WTC11 (cell line): ENCODE data around the gene USH2A. TPM values are rescaled to one million over a fixed set of nuclear protein-coding genes. Genes with fewer than 3 reads are reported as not detected.

Experiments
- ATAC-seq: fragments of 200-7000 bp; cut with Tn5 transposase; 2 replicates; pipeline ENCODE4 v1.10.0; 2021; ENCODE audit warnings: mild to moderate bottlenecking, moderate library complexity
- CTCF ChIA-PET: fragments of 300-600 bp; sonication (Branson Sonifier 250); formaldehyde crosslinking; loops from one replicate; lab custom pipeline; 2021; ENCODE audit warnings: antibody characterized with exemption; lab: Charles Lee
- POLR2A ChIA-PET: fragments of 350-600 bp; sonication (Branson Sonifier 250); formaldehyde crosslinking; loops from one replicate; lab custom pipeline; 2021; ENCODE audit warnings: antibody characterized with exemption; lab: Charles Lee
- DNase-seq: peaks from one replicate; pipeline ENCODE4 v3.0.0; 2021; ENCODE audit warnings: low spot score
- H3K27ac Mint-ChIP-seq: 2 replicates; pipeline ENCODE4 v1.8.0; 2021; ENCODE audit warnings: mixed read lengths
- H3K27me3 Mint-ChIP-seq: 2 replicates; pipeline ENCODE4 v1.8.0; 2021; ENCODE audit warnings: low read depth, mild to moderate bottlenecking, moderate library complexity, mixed read lengths
- H3K36me3 Mint-ChIP-seq: 2 replicates; pipeline ENCODE4 v1.8.0; 2021; ENCODE audit warnings: mixed read lengths
- H3K4me1 Mint-ChIP-seq: 2 replicates; pipeline ENCODE4 v1.8.0; 2022; ENCODE audit warnings: mixed read lengths
- H3K4me3 Mint-ChIP-seq: 2 replicates; pipeline ENCODE4 v1.8.0; 2021; ENCODE audit warnings: mild to moderate bottlenecking, moderate library complexity, mixed read lengths
- H3K9me3 Mint-ChIP-seq: 2 replicates; pipeline ENCODE4 v1.8.0; 2021; ENCODE audit warnings: mixed read lengths
- CREM ChIP-seq: sonication (generic); formaldehyde crosslinking; IDR thresholded peaks from 2 replicates; pipeline ENCODE4 v1.8.1; 2022; ENCODE audit warnings: mild to moderate bottlenecking, missing genetic modification reagents, moderate library complexity
- ETV6 ChIP-seq: sonication (generic); formaldehyde crosslinking; IDR thresholded peaks from 2 replicates; pipeline ENCODE4 v1.8.1; 2022; ENCODE audit warnings: mild to moderate bottlenecking, missing genetic modification reagents
- FOXJ3 ChIP-seq: sonication (generic); formaldehyde crosslinking; IDR thresholded peaks from 2 replicates; pipeline ENCODE4 v1.9.0; 2021; ENCODE audit warnings: missing genetic modification reagents, mild to moderate bottlenecking, borderline replicate concordance
- NFYB ChIP-seq: sonication (generic); formaldehyde crosslinking; conservative IDR thresholded peaks from 2 replicates; pipeline ENCODE4 v1.8.0; 2022; ENCODE audit warnings: low read depth, missing genetic modification reagents
- OVOL2 ChIP-seq: fragments of 250-450 bp; sonication (Bioruptor Pico); IDR thresholded peaks from 2 replicates; pipeline ENCODE4 v1.9.0; 2021; ENCODE audit warnings: mild to moderate bottlenecking, borderline replicate concordance
- ZNF263 ChIP-seq: sonication (generic); formaldehyde crosslinking; IDR thresholded peaks from 2 replicates; pipeline ENCODE4 v1.8.1; 2022; ENCODE audit warnings: low read depth, mild to moderate bottlenecking, moderate library complexity, missing genetic modification reagents
- total RNA-seq: library from RNA; stranded (reverse); gene quantifications from 3 replicates; pipeline ENCODE4 v1.2.3, GENCODE V29; 2021
- TF ChIP-seq, protein P1 (sequence below): sonication (generic); formaldehyde crosslinking; IDR thresholded peaks from 2 replicates; pipeline ENCODE4 v1.8.1; 2023; ENCODE audit warnings: mild to moderate bottlenecking, missing genetic modification reagents, borderline replicate concordance
- TF ChIP-seq, protein P2 (sequence below): fragments of 250-450 bp; sonication (Bioruptor Pico); IDR thresholded peaks from 2 replicates; pipeline ENCODE4 v1.9.0; 2021; ENCODE audit warnings: mild to moderate bottlenecking
- TF ChIP-seq, protein P3 (sequence below): fragments of 250-450 bp; sonication (Bioruptor Pico); IDR thresholded peaks from 2 replicates; pipeline ENCODE4 v1.9.0; 2021; ENCODE audit warnings: moderate library complexity, mild to moderate bottlenecking, inconsistent platforms, borderline replicate concordance
- TF ChIP-seq, protein P4 (sequence below): sonication (generic); formaldehyde crosslinking; IDR thresholded peaks from 2 replicates; pipeline ENCODE4 v1.8.1; 2022; ENCODE audit warnings: low read depth, missing genetic modification reagents, borderline replicate concordance
- TF ChIP-seq, protein P5 (sequence below): sonication (generic); formaldehyde crosslinking; IDR thresholded peaks from 2 replicates; pipeline ENCODE4 v1.8.0; 2023; ENCODE audit warnings: missing genetic modification reagents
- TF ChIP-seq, protein P6 (sequence below): fragments of 200-600 bp; IDR thresholded peaks from 2 replicates; pipeline ENCODE4 v1.8.0; 2022; ENCODE audit warnings: antibody characterized with exemption

Gene USH2A
- total RNA-seq, 1 experiment from 2014 or later = 0.37 TPM

DNA sequence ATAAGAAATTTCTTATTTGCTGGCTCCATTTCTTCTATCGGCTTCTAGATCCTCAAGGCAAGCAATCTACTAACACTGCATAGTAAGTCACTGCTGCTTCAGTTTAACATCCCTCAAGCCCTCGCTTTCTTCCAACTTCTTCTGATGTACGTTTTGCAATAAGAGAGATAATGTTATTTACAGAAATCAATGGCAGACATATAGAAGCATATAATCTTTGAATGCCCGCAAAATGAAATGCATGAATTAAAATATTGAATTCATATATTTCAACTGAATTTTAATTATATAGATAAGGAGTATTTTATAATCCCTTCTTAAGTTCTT, 712.4 kb downstream of the USH2A start (continued):
- TF ChIP-seq, protein P1, sequence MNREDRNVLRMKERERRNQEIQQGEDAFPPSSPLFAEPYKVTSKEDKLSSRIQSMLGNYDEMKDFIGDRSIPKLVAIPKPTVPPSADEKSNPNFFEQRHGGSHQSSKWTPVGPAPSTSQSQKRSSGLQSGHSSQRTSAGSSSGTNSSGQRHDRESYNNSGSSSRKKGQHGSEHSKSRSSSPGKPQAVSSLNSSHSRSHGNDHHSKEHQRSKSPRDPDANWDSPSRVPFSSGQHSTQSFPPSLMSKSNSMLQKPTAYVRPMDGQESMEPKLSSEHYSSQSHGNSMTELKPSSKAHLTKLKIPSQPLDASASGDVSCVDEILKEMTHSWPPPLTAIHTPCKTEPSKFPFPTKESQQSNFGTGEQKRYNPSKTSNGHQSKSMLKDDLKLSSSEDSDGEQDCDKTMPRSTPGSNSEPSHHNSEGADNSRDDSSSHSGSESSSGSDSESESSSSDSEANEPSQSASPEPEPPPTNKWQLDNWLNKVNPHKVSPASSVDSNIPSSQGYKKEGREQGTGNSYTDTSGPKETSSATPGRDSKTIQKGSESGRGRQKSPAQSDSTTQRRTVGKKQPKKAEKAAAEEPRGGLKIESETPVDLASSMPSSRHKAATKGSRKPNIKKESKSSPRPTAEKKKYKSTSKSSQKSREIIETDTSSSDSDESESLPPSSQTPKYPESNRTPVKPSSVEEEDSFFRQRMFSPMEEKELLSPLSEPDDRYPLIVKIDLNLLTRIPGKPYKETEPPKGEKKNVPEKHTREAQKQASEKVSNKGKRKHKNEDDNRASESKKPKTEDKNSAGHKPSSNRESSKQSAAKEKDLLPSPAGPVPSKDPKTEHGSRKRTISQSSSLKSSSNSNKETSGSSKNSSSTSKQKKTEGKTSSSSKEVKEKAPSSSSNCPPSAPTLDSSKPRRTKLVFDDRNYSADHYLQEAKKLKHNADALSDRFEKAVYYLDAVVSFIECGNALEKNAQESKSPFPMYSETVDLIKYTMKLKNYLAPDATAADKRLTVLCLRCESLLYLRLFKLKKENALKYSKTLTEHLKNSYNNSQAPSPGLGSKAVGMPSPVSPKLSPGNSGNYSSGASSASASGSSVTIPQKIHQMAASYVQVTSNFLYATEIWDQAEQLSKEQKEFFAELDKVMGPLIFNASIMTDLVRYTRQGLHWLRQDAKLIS (CRISPR knock-in tag) = no peak
- TF ChIP-seq CREM (no peak), FOXJ3 (CRISPR knock-in tag) (no peak), NFYB (CRISPR knock-in tag) (no peak), OVOL2 (CRISPR knock-in tag) (no peak), ETV6 (CRISPR knock-in tag) (no peak)
- TF ChIP-seq, protein P2, sequence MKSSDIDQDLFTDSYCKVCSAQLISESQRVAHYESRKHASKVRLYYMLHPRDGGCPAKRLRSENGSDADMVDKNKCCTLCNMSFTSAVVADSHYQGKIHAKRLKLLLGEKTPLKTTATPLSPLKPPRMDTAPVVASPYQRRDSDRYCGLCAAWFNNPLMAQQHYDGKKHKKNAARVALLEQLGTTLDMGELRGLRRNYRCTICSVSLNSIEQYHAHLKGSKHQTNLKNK = no peak
- TF ChIP-seq, protein P3, sequence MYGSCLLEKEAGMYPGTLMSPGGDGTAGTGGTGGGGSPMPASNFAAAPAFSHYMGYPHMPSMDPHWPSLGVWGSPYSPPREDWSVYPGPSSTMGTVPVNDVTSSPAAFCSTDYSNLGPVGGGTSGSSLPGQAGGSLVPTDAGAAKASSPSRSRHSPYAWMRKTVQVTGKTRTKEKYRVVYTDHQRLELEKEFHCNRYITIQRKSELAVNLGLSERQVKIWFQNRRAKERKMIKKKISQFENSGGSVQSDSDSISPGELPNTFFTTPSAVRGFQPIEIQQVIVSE (CRISPR knock-in tag) = no peak
- TF ChIP-seq, protein P4, sequence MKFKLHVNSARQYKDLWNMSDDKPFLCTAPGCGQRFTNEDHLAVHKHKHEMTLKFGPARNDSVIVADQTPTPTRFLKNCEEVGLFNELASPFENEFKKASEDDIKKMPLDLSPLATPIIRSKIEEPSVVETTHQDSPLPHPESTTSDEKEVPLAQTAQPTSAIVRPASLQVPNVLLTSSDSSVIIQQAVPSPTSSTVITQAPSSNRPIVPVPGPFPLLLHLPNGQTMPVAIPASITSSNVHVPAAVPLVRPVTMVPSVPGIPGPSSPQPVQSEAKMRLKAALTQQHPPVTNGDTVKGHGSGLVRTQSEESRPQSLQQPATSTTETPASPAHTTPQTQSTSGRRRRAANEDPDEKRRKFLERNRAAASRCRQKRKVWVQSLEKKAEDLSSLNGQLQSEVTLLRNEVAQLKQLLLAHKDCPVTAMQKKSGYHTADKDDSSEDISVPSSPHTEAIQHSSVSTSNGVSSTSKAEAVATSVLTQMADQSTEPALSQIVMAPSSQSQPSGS (CRISPR knock-in tag) = no peak
- TF ChIP-seq, protein P5, sequence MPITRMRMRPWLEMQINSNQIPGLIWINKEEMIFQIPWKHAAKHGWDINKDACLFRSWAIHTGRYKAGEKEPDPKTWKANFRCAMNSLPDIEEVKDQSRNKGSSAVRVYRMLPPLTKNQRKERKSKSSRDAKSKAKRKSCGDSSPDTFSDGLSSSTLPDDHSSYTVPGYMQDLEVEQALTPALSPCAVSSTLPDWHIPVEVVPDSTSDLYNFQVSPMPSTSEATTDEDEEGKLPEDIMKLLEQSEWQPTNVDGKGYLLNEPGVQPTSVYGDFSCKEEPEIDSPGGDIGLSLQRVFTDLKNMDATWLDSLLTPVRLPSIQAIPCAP (CRISPR knock-in tag) = no peak

DNA sequence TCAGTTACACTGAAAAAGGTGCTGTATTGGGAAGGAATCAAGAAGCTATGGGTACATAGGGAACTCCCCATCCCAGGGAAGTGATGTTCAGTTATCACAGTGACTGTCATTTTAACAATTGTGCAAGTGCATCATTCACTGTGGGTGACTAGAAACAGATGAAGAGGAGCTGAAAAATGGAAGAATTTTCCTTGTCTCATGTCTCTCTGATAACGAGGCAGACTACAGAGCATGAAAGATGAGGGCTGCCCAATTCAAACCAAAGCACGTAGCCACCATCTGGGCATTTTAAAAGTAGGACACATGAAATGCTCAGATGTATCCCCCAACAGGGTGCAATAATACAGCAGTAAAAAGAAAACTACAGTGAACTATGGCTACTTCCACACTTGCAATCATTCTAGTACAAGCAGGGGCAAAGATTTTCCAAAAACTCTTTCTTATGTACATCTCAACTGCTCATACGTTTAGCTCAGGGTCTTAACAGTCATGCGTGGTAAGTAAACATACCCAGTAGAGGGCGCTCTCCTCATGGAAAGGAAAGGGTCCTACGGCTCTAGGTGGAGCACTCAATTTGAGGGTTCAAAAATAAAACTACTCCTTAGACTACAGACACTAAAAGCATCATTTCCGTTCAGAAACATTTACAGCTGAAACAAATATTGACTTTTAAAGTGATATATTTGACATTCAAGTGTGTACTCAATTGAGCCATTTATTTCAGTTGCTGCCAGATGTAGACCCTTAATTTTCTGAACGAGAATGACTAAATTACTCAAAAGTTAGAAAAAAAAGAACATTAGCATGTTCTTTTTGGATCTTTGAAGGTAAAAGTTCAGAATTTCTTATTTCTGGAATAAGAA, 713.0 kb downstream of the USH2A start:
- H3K27ac Mint-ChIP-seq = no peak overlapping the region
- POLR2A ChIA-PET = no interaction called here
- H3K27me3 Mint-ChIP-seq = no peaks in the 10 kb centered on the region
- ATAC-seq (peak; percentile 99), DNase-seq (peak; percentile 52)
- CTCF ChIA-PET = interaction anchor here (0.5 to 1.6 kb wide), 41 partner anchors 9 to 943 kb away, joined by 3 to 21 read pairs (median 3); no protein-coding TSS in a partner anchor
- no peaks in the 10 kb centered on the region for H3K9me3 Mint-ChIP-seq
- H3K4me1 Mint-ChIP-seq = 0 out of 2 replicates have a peak, but pooled peaks cover 4% of the 10 kb centered on the region
- H3K4me3 Mint-ChIP-seq = no peak overlapping the region
- TF ChIP-seq, protein P6, sequence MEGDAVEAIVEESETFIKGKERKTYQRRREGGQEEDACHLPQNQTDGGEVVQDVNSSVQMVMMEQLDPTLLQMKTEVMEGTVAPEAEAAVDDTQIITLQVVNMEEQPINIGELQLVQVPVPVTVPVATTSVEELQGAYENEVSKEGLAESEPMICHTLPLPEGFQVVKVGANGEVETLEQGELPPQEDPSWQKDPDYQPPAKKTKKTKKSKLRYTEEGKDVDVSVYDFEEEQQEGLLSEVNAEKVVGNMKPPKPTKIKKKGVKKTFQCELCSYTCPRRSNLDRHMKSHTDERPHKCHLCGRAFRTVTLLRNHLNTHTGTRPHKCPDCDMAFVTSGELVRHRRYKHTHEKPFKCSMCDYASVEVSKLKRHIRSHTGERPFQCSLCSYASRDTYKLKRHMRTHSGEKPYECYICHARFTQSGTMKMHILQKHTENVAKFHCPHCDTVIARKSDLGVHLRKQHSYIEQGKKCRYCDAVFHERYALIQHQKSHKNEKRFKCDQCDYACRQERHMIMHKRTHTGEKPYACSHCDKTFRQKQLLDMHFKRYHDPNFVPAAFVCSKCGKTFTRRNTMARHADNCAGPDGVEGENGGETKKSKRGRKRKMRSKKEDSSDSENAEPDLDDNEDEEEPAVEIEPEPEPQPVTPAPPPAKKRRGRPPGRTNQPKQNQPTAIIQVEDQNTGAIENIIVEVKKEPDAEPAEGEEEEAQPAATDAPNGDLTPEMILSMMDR = peak; percentile 82
- no peak for TF ChIP-seq ZNF263
- TF ChIP-seq, all 79 proteins: peak for 1
- H3K36me3 Mint-ChIP-seq = no peaks in the 10 kb centered on the region
